ENCODE measurements around the gene PRTFDC1. TPM values are rescaled to one million over a fixed set of nuclear protein-coding genes. Genes with fewer than 3 reads are reported as not detected.
"Not testable (repeated sequence)": the region's sequence is repeated elsewhere in the genome, so short reads cannot be mapped to it uniquely, and the experiment has no call there.

PRTFDC1 gene
- total RNA-seq, 1 donor from 2014 or later, result 27.0 TPM

DNA sequence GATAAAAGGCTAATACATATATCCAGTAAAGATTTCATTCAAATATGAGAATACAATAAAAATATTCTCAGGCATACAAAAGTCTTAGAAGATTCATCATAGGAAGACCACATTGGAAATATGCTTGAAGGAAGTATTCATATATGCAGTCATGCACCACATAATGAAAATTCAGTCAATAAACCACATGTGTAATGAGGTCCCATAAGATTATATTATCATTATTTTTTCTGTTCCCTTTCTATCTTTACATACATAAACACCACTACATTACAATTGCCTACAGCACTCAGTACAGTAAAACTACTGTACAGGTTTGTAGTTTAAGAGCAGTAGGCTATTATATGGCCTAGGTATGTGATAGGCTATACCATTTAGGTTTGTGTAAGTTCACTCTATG, 111.6 kb downstream of the PRTFDC1 start:
- Mint-ChIP-seq H3K4me3 (no peak overlapping the region), H3K9me3 (peaks cover 26% of the 10 kb centered on the region), H3K27ac (no peak overlapping the region), H3K27me3 (ENCODE audit: low read depth) (no peaks in the 10 kb centered on the region), H3K4me1 (no peaks in the 10 kb centered on the region), H3K36me3 (peaks cover 10% of the 10 kb centered on the region)
- DNase-seq (ENCODE audit: low spot score in 2 of 2, unreplicated experiment in 2 of 2), result no peak
- TF ChIP-seq, protein P1, sequence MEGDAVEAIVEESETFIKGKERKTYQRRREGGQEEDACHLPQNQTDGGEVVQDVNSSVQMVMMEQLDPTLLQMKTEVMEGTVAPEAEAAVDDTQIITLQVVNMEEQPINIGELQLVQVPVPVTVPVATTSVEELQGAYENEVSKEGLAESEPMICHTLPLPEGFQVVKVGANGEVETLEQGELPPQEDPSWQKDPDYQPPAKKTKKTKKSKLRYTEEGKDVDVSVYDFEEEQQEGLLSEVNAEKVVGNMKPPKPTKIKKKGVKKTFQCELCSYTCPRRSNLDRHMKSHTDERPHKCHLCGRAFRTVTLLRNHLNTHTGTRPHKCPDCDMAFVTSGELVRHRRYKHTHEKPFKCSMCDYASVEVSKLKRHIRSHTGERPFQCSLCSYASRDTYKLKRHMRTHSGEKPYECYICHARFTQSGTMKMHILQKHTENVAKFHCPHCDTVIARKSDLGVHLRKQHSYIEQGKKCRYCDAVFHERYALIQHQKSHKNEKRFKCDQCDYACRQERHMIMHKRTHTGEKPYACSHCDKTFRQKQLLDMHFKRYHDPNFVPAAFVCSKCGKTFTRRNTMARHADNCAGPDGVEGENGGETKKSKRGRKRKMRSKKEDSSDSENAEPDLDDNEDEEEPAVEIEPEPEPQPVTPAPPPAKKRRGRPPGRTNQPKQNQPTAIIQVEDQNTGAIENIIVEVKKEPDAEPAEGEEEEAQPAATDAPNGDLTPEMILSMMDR (IDR thresholded peaks at IDR 0.05; ENCODE audit: unreplicated experiment), result no peak

DNA sequence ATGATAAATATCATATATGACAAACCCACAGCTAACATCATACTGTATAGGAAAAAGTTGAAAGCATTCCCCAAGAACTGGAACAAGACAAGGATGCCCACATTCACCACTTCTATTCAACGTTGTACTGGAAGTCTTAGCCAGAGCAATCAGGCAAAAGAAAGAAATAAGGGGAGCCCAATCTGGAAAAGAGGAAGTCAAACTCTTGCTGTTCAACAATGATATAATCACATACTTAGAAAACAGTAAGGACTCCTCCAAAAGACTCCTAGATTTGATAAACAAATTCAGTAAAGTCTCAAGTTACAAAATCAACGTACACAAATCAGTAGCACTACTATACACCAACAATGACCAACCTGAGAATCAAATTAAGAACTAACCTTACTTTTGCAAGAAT, 114.6 kb downstream of the PRTFDC1 start:
- not testable (repeated sequence) for H3K4me3 Mint-ChIP-seq; H3K4me1 Mint-ChIP-seq; H3K27ac Mint-ChIP-seq; H3K27me3 Mint-ChIP-seq (ENCODE audit: low read depth); DNase-seq (ENCODE audit: low spot score in 2 of 2, unreplicated experiment in 2 of 2); H3K36me3 Mint-ChIP-seq
- peaks cover 24% of the 10 kb centered on the region for H3K9me3 Mint-ChIP-seq

DNA sequence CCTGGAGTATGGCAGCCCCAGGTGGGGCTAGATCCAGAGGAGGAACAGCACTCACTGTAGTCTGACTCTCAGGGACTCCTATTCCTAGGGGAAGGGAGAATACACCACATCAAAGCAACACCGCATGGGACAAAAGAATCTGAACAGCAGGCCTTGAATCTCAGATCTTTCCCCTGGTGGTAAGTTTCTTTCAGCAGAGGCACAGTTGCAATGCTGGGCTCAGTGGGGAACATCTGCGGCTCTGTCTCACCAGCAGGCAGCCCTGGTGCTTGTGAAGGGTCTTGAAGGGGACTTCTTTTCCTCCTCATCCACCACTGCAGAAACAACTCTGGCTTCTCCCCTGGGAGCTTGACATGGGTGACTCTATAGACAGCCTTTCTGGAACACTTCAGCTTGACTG, 117.5 kb downstream of the PRTFDC1 start:
- TF ChIP-seq, protein P1 (IDR thresholded peaks at IDR 0.05; ENCODE audit: unreplicated experiment), result no peak
- H3K4me1 Mint-ChIP-seq, result no peaks in the 10 kb centered on the region
- DNase-seq (ENCODE audit: low spot score in 2 of 2, unreplicated experiment in 2 of 2), result no peak
- no peaks in the 10 kb centered on the region for H3K27me3 Mint-ChIP-seq (ENCODE audit: low read depth)
- no peak overlapping the region for H3K27ac Mint-ChIP-seq
- peaks cover 10% of the 10 kb centered on the region for H3K36me3 Mint-ChIP-seq
- H3K9me3 Mint-ChIP-seq, result peaks cover 25% of the 10 kb centered on the region
- no peak overlapping the region for H3K4me3 Mint-ChIP-seq

DNA sequence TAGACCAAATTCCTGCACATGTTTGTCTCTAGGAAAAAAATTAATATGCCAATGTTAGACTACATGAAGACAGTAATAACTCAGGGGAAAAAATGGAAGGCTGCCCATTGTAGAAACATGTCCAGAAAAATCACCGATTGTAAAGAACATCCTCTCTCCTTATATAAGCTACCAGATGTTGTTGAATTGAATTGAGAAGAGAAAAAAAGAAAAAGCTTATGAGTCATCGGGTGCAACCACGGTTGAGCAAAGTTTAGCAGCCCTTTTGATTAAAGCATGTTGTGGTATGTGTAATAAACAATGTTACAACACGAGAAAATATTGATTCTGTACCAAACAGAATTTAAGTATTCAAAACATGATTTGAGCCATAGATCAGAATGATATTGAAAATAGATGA, 126.4 kb downstream of the PRTFDC1 start:
- H3K4me3 Mint-ChIP-seq, result no peak overlapping the region
- H3K27ac Mint-ChIP-seq, result peak overlapping the region; percentile 47
- TF ChIP-seq, protein P1 (IDR thresholded peaks at IDR 0.05; ENCODE audit: unreplicated experiment), result no peak
- H3K4me1 Mint-ChIP-seq, result peaks cover 19% of the 10 kb centered on the region
- no peaks in the 10 kb centered on the region for H3K27me3 Mint-ChIP-seq (ENCODE audit: low read depth)
- H3K36me3 Mint-ChIP-seq, result no peaks in the 10 kb centered on the region
- no peak for DNase-seq (ENCODE audit: low spot score in 2 of 2, unreplicated experiment in 2 of 2)
- peaks cover 4% of the 10 kb centered on the region for H3K9me3 Mint-ChIP-seq

DNA sequence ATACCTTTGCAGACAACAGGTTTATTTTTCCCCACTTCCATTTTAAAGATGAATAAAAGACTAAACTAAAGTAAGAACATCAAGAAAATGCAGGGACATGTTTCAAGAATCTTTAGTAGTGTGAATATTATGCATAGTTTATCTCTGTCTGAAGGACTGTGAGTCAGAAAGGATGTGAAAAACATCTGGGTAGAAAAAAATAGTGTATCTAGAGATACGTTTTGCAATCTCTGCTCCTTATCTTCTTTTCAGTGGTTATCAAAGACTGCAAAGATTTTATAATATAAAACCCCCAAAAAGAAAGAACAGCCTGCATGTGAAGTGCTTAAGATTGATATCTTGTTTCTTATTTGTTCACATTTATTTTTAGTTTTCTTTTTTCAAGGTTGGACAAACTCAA, 126.9 kb downstream of the PRTFDC1 start:
- Mint-ChIP-seq H3K9me3 (peaks cover 4% of the 10 kb centered on the region), H3K4me1 (peaks cover 19% of the 10 kb centered on the region), H3K27ac (peak overlapping the region; percentile 87), H3K27me3 (ENCODE audit: low read depth) (no peaks in the 10 kb centered on the region), H3K36me3 (no peaks in the 10 kb centered on the region), H3K4me3 (no peak overlapping the region)
- no peak for DNase-seq (ENCODE audit: low spot score in 2 of 2, unreplicated experiment in 2 of 2)
- TF ChIP-seq, protein P1 (IDR thresholded peaks at IDR 0.05; ENCODE audit: unreplicated experiment), result no peak

DNA sequence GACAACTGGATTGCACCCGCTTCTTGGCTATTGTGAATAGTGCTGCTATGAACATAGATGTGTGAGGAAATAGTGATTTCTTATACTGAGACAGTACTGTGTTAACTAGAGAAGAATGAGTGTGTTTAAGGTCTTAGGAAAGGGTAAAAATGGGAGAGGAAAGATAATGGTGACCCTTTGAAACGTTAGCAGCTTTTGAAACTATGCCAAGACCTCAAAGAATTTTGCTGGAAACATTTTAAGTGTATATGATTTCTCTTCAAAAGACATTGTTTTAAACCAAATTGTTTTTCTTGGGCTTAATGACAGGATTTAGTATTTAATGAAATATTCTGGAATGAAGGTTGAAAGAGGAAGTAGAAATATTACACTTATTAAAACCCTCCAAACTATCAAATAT, 127.9 kb downstream of the PRTFDC1 start:
- peaks cover 4% of the 10 kb centered on the region for H3K9me3 Mint-ChIP-seq
- TF ChIP-seq, protein P1 (IDR thresholded peaks at IDR 0.05; ENCODE audit: unreplicated experiment), result no peak
- DNase-seq (ENCODE audit: low spot score in 2 of 2, unreplicated experiment in 2 of 2), result no peak
- H3K4me1 Mint-ChIP-seq, result peaks cover 19% of the 10 kb centered on the region
- no peaks in the 10 kb centered on the region for H3K27me3 Mint-ChIP-seq (ENCODE audit: low read depth)
- H3K36me3 Mint-ChIP-seq, result no peaks in the 10 kb centered on the region
- no peak overlapping the region for H3K27ac Mint-ChIP-seq
- no peak overlapping the region for H3K4me3 Mint-ChIP-seq

All from mesothelial cell of epicardium (in vitro differentiated cells).